ENCODE results near the gene BPGM.
"Not testable (repeated sequence)": the region's sequence is repeated elsewhere in the genome, so short reads cannot be mapped to it uniquely, and the experiment has no call there.

BPGM gene

DNA sequence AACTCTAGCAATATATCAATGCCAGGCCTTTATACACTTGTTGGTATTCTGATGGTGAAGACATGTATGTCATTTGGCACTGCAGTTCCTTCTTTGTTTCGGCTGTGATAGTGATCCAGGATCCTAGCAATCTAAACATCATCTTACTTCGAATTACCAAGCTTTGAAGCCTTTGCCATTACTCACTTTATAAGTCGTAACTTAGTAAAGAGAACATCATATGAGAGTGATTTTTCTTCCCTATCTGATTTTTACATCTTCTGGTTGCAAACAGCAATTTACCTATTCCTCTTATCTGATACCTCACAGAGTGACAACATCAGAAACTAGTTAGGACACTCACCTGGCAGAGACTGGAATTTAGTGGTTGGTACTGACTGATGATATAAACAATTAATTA lies 7.6 kb upstream of the BPGM start:
- Histone ChIP-seq H3K23ac (ENCODE audit: low read depth, low read length, poor library complexity) (no peak overlapping the region), H3K4me3 (ENCODE audit: low read length in 2 of 2) (no peak overlapping the region), H2BK15ac (ENCODE audit: low read length) (no peak overlapping the region), H3K14ac (ENCODE audit: low read length) (no peak overlapping the region), H3K27me3 (ENCODE audit: control insufficient read depth in 3 of 3, insufficient read depth in 3 of 3, low read depth in 1 of 3, low read length in 3 of 3) (peaks cover 0 to 32% (median 0%) of the 10 kb centered on the region in 3 experiments), H3K18ac (ENCODE audit: low read length) (no peak overlapping the region), H2BK5ac (ENCODE audit: low read length) (no peak overlapping the region), H2AFZ (ENCODE audit: low read length) (no peak overlapping the region), H3K79me1 (ENCODE audit: low read depth, low read length) (no peaks in the 10 kb centered on the region), H3K4me2 (ENCODE audit: insufficient read depth, low read length, poor library complexity, severe bottlenecking) (no peak overlapping the region), H3K4me1 (ENCODE audit: control insufficient read depth in 2 of 2, insufficient read depth in 1 of 2, low read depth in 1 of 2, low read length in 2 of 2) (no peaks in the 10 kb centered on the region), H3K27ac (replicated peaks; ENCODE audit: low read length) (no peak overlapping the region), H3K9me3 (replicated peaks in 1 of 2; ENCODE audit: control insufficient read depth in 2 of 2, insufficient read depth in 1 of 2, low read depth in 1 of 2, low read length in 2 of 2) (peaks cover 0 to 3% of the 10 kb centered on the region in 2 donors), H3K4ac (ENCODE audit: low read length) (no peak overlapping the region), H3K36me3 (replicated peaks in 1 of 2; ENCODE audit: control insufficient read depth in 2 of 2, insufficient read depth in 2 of 2, low read length in 2 of 2) (no peaks in the 10 kb centered on the region), H4K91ac (ENCODE audit: low read depth, low read length, poor library complexity) (no peak overlapping the region), H2BK120ac (ENCODE audit: low read depth, low read length) (no peak overlapping the region), H2AK5ac (ENCODE audit: low read depth, low read length) (no peak overlapping the region), H3K9ac (ENCODE audit: low read depth, low read length, poor library complexity) (no peak overlapping the region), H4K8ac (ENCODE audit: low read depth, low read length) (no peak overlapping the region), H2BK12ac (ENCODE audit: low read length) (no peak overlapping the region)
- no CpG with 5 or more reads among the region's 3 CpGs for WGBS, 2 donors (ENCODE audit: extremely low coverage in 2 of 2, insufficient read length in 2 of 2, insufficient replicate concordance in 1 of 2)
- no peak for DNase-seq (ENCODE audit: low spot score)

DNA sequence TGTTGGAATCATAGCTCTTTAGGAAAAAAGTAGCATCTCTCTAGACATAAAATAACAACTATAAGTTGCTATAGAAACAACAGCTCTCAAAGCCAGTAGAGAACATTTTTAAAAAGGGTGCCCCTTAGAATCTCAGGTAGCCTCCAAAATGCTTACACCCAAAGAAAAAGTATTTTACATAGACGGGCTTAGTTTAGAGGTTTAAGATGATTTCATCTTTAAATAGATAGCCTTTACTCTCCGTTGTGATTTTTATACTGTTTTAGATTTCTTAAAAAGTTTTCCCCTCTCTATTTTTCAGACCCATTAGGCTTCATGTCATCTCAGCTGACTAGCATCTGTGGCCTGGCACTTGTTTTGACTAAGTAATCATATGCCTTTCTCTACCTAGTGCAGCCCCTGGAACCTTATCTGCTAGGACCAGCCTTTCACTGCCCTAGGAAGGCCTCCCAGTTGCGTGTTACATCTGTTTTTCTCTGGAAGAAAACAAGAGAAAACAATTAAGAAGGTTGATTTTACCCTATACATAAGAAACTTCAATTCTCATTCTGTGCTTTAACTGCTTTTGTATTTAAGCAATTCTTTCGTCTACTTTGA lies 6.9 kb upstream of the BPGM start:
- Histone ChIP-seq H3K23ac (ENCODE audit: low read depth, low read length, poor library complexity) (no peak overlapping the region), H2AFZ (ENCODE audit: low read length) (no peak overlapping the region), H4K8ac (ENCODE audit: low read depth, low read length) (no peak overlapping the region), H2BK5ac (ENCODE audit: low read length) (no peak overlapping the region), H2BK120ac (ENCODE audit: low read depth, low read length) (no peak overlapping the region), H3K14ac (ENCODE audit: low read length) (no peak overlapping the region), H2AK5ac (ENCODE audit: low read depth, low read length) (no peak overlapping the region), H3K4me1 (ENCODE audit: control insufficient read depth in 2 of 2, insufficient read depth in 1 of 2, low read depth in 1 of 2, low read length in 2 of 2) (no peaks in the 10 kb centered on the region), H4K91ac (ENCODE audit: low read depth, low read length, poor library complexity) (no peak overlapping the region), H3K27me3 (ENCODE audit: control insufficient read depth in 3 of 3, insufficient read depth in 3 of 3, low read depth in 1 of 3, low read length in 3 of 3) (peaks cover 0 to 28% (median 0%) of the 10 kb centered on the region in 3 experiments), H3K4me2 (ENCODE audit: insufficient read depth, low read length, poor library complexity, severe bottlenecking) (no peak overlapping the region), H2BK15ac (ENCODE audit: low read length) (no peak overlapping the region), H3K4ac (ENCODE audit: low read length) (no peak overlapping the region), H3K9ac (ENCODE audit: low read depth, low read length, poor library complexity) (no peak overlapping the region), H3K18ac (ENCODE audit: low read length) (no peak overlapping the region), H3K36me3 (replicated peaks in 1 of 2; ENCODE audit: control insufficient read depth in 2 of 2, insufficient read depth in 2 of 2, low read length in 2 of 2) (no peaks in the 10 kb centered on the region), H3K4me3 (ENCODE audit: low read length in 2 of 2) (no peak overlapping the region), H2BK12ac (ENCODE audit: low read length) (no peak overlapping the region), H3K79me1 (ENCODE audit: low read depth, low read length) (no peaks in the 10 kb centered on the region), H3K27ac (replicated peaks; ENCODE audit: low read length) (no peak overlapping the region), H3K9me3 (replicated peaks in 1 of 2; ENCODE audit: control insufficient read depth in 2 of 2, insufficient read depth in 1 of 2, low read depth in 1 of 2, low read length in 2 of 2) (peaks cover 0 to 3% of the 10 kb centered on the region in 2 donors)
- DNase-seq (ENCODE audit: low spot score): no peak
- WGBS, 2 donors (ENCODE audit: extremely low coverage in 2 of 2, insufficient read length in 2 of 2, insufficient replicate concordance in 1 of 2): no CpG with 5 or more reads among the region's 4 CpGs

DNA sequence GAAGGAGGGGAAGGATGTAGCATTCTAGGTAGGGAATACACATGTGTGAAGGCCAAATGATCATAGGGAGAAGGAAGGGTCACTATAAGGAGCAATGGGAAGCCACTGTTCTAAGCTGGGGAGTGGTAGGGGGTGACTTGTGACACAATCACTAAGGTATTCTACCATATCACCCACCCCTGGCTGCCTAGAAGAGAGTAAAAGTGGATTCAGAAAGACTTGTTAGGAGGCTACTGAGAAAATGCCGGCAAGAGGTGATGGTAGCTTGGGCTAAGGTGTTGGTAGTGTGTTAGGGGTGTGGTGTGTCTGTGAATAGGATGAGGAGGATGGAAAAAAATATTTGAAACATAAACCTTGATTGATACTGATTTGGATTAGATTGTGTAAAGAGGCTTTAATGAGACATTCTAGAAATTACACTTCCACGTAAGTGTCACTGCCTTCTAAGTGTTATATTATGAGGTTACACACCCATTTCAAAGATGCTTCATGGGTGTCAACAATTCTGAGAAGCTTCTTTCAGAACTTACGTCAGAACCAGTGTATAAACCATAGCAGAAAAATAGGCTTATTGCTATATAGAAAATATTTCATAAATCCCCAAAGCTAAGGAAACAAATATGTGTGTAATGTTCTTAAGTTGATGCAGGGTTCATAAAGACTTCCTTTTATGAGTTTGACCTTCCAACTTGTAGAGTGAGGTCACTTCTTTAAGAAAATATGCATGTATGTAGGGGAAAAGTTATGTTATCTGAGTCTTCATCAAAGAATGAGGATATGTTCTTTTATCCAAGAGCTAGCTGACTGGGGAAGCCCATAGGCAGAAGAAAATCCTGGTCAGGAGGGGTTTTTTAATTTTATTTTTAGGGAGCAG lies 5.6 kb upstream of the BPGM start:
- no peak overlapping the region for H2BK12ac ChIP-seq (ENCODE audit: low read length)
- no peak overlapping the region for H3K4me3 ChIP-seq (ENCODE audit: low read length in 2 of 2)
- no peak overlapping the region for H3K4me2 ChIP-seq (ENCODE audit: insufficient read depth, low read length, poor library complexity, severe bottlenecking)
- H3K27me3 ChIP-seq (ENCODE audit: control insufficient read depth in 3 of 3, insufficient read depth in 3 of 3, low read depth in 1 of 3, low read length in 3 of 3): peaks cover 0 to 18% (median 0%) of the 10 kb centered on the region in 3 experiments
- DNase-seq (ENCODE audit: low spot score): no peak
- no peak overlapping the region for H2AFZ ChIP-seq (ENCODE audit: low read length)
- no peak overlapping the region for H2BK120ac ChIP-seq (ENCODE audit: low read depth, low read length)
- H2BK5ac ChIP-seq (ENCODE audit: low read length): no peak overlapping the region
- H2BK15ac ChIP-seq (ENCODE audit: low read length): no peak overlapping the region
- H3K23ac ChIP-seq (ENCODE audit: low read depth, low read length, poor library complexity): no peak overlapping the region
- H4K91ac ChIP-seq (ENCODE audit: low read depth, low read length, poor library complexity): no peak overlapping the region
- peaks cover 0 to 2% of the 10 kb centered on the region in 2 donors for H3K4me1 ChIP-seq (ENCODE audit: control insufficient read depth in 2 of 2, insufficient read depth in 1 of 2, low read depth in 1 of 2, low read length in 2 of 2)
- no peaks in the 10 kb centered on the region for H3K36me3 ChIP-seq (replicated peaks in 1 of 2; ENCODE audit: control insufficient read depth in 2 of 2, insufficient read depth in 2 of 2, low read length in 2 of 2)
- no CpG with 5 or more reads among the region's 3 CpGs for WGBS, 2 donors (ENCODE audit: extremely low coverage in 2 of 2, insufficient read length in 2 of 2, insufficient replicate concordance in 1 of 2)
- no peak overlapping the region for H3K9ac ChIP-seq (ENCODE audit: low read depth, low read length, poor library complexity)
- no peak overlapping the region for H3K14ac ChIP-seq (ENCODE audit: low read length)
- H3K9me3 ChIP-seq (replicated peaks in 1 of 2; ENCODE audit: control insufficient read depth in 2 of 2, insufficient read depth in 1 of 2, low read depth in 1 of 2, low read length in 2 of 2): peaks cover 0 to 3% of the 10 kb centered on the region in 2 donors
- H3K27ac ChIP-seq (replicated peaks; ENCODE audit: low read length): no peak overlapping the region
- H3K18ac ChIP-seq (ENCODE audit: low read length): no peak overlapping the region
- H3K4ac ChIP-seq (ENCODE audit: low read length): no peak overlapping the region
- no peak overlapping the region for H2AK5ac ChIP-seq (ENCODE audit: low read depth, low read length)
- H3K79me1 ChIP-seq (ENCODE audit: low read depth, low read length): no peaks in the 10 kb centered on the region
- no peak overlapping the region for H4K8ac ChIP-seq (ENCODE audit: low read depth, low read length)

DNA sequence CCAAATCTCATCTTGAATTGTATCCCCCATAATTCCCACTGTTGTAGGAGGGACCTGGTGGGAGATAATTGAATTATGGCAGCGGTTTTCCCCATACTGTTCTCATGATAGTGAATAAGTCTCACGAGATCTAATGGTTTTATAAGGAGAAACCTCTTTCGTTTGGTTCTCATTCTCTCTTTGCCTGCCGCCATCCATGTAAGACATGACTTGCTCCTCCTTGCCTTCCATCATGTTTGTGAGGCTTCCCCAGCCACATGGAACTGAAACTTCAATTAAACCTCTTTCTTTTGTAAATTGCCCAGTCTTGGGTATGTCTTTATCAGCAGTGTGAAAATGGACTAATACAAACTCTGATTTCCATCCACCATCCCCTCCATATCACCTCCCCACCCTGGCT lies 4.7 kb upstream of the BPGM start:
- H3K4me3 ChIP-seq (ENCODE audit: low read length in 2 of 2); H3K4me2 ChIP-seq (ENCODE audit: insufficient read depth, low read length, poor library complexity, severe bottlenecking); H2BK12ac ChIP-seq (ENCODE audit: low read length); H4K8ac ChIP-seq (ENCODE audit: low read depth, low read length); H2BK5ac ChIP-seq (ENCODE audit: low read length); H3K9me3 ChIP-seq (replicated peaks in 1 of 2; ENCODE audit: control insufficient read depth in 2 of 2, insufficient read depth in 1 of 2, low read depth in 1 of 2, low read length in 2 of 2); H3K14ac ChIP-seq (ENCODE audit: low read length); H3K79me1 ChIP-seq (ENCODE audit: low read depth, low read length); H3K27ac ChIP-seq (replicated peaks; ENCODE audit: low read length); H2BK15ac ChIP-seq (ENCODE audit: low read length); H2AFZ ChIP-seq (ENCODE audit: low read length); H3K4me1 ChIP-seq (ENCODE audit: control insufficient read depth in 2 of 2, insufficient read depth in 1 of 2, low read depth in 1 of 2, low read length in 2 of 2); H3K18ac ChIP-seq (ENCODE audit: low read length); H4K91ac ChIP-seq (ENCODE audit: low read depth, low read length, poor library complexity); H3K9ac ChIP-seq (ENCODE audit: low read depth, low read length, poor library complexity); H2BK120ac ChIP-seq (ENCODE audit: low read depth, low read length); H3K4ac ChIP-seq (ENCODE audit: low read length); H3K36me3 ChIP-seq (replicated peaks in 1 of 2; ENCODE audit: control insufficient read depth in 2 of 2, insufficient read depth in 2 of 2, low read length in 2 of 2); DNase-seq (ENCODE audit: low spot score); H3K23ac ChIP-seq (ENCODE audit: low read depth, low read length, poor library complexity); H2AK5ac ChIP-seq (ENCODE audit: low read depth, low read length): not testable (repeated sequence)
- no CpG with 5 or more reads among the region's 4 CpGs for WGBS, 2 donors (ENCODE audit: extremely low coverage in 2 of 2, insufficient read length in 2 of 2, insufficient replicate concordance in 1 of 2)
- peaks cover 0 to 17% (median 0%) of the 10 kb centered on the region in 3 experiments for H3K27me3 ChIP-seq (ENCODE audit: control insufficient read depth in 3 of 3, insufficient read depth in 3 of 3, low read depth in 1 of 3, low read length in 3 of 3)

All from neuronal stem cell (in vitro differentiated cells).